Thymus (tissue), 11 donors: ENCODE measurements around the gene FBXW9. TPM values are rescaled to one million over a fixed set of nuclear protein-coding genes. Genes with fewer than 3 reads are reported as not detected.
A peak's percentile ranks its signal among the peaks of the same experiment; 100 is the strongest.

Experiments
- DNase-seq, 9 donors: peaks; one replicate each; pipeline ENCODE4 v3.0.0-alpha.2; 2013; ENCODE audit warnings: low spot score in 9 of 9, low read depth in 6 of 9, missing footprints in 1 of 9
- H3K27ac ChIP-seq, 2 donors: one replicate each; pipeline ENCODE4 v1.5.1; 2013; ENCODE audit warnings: control low read depth in 1 of 2, low read depth in 1 of 2, low read length in 1 of 2, mild to moderate bottlenecking in 1 of 2, moderate library complexity in 1 of 2
- H3K27me3 ChIP-seq, 2 donors: one replicate each; pipeline ENCODE4 v1.5.1; 2013; ENCODE audit warnings: low read length in 1 of 2; ENCODE audit not compliant: control insufficient read depth in 2 of 2, insufficient read depth in 1 of 2
- H3K36me3 ChIP-seq, 2 donors: one replicate each; pipeline ENCODE4 v1.5.1; 2013; ENCODE audit warnings: low read length in 1 of 2, mild to moderate bottlenecking in 1 of 2, moderate library complexity in 1 of 2; ENCODE audit not compliant: control insufficient read depth in 2 of 2, insufficient read depth in 2 of 2
- H3K4me1 ChIP-seq, 2 donors: one replicate each; pipeline ENCODE4 v1.5.1; 2013; ENCODE audit warnings: low read length in 2 of 2; ENCODE audit not compliant: control insufficient read depth in 2 of 2, insufficient read depth in 2 of 2
- H3K4me3 ChIP-seq, 2 donors: one replicate each; pipeline ENCODE4 v1.5.1; 2013; ENCODE audit warnings: low read length in 2 of 2, control low read depth in 1 of 2, mild to moderate bottlenecking in 1 of 2
- H3K9me3 ChIP-seq, 2 donors: one replicate each; pipeline ENCODE4 v1.5.1; 2013; ENCODE audit warnings: low read length in 1 of 2, mild to moderate bottlenecking in 1 of 2; ENCODE audit not compliant: control insufficient read depth in 2 of 2, insufficient read depth in 1 of 2
- WGBS: extraction: QIAGEN DNeasy Blood & Tissue Kit; methylation state at CpG from one replicate; pipeline ENCODE4 v1.1.7; 2013; 5-methylcytosine and 5-hydroxymethylcytosine counted together
- polyA plus RNA-seq: library from polyadenylated mRNA; stranded (reverse); fragments of 200-250 nt; gene quantifications from one replicate; pipeline ENCODE4 v1.2.3, GENCODE V29; 2013
- total RNA-seq: library from RNA; stranded (reverse); fragments of 120-200 nt; gene quantifications from one replicate; pipeline ENCODE4 v1.2.4, GENCODE V29; 2013
- donor health status: healthy.

FBXW9 gene
- total and polyA plus RNA-seq, 2 donors = 6.2 to 6.5 TPM

DNA sequence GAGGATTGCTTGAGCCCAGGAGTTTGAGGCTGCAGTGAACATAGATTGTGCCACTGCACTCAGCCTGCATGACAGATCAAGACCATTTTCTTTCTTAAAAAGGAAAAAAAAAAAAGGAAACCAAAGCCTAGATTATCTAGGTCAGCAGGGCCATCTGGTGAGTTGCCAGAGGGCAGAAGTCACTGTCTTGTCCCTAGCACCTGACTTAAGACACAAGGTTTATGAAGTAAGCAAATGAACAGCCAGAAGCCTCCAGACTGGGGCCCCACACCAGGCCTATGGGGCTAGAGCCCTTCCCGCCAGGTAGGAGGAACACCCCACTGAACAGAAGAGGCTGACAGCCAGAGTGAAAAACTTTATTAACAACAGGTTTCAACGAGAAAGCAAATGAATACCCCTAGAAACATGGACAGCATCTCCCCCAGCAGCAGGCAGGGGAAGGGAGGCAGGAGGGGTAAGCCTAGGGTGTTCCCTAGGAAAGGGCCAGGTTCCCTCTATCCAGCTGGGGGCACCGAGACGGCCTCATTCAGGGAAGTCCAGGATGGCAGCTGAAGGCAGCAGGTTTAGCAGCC lies 28.6 kb downstream of the FBXW9 start:
- WGBS = 96% methylated on average over 4 of the region's 4 CpGs
- Histone ChIP-seq H3K9me3 (no peaks in the 10 kb centered on the region), H3K4me1 (peaks cover 22 to 51% of the 10 kb centered on the region in 2 donors), H3K27ac (no peak overlapping the region), H3K36me3 (peaks cover 23 to 38% of the 10 kb centered on the region in 2 donors), H3K27me3 (no peaks in the 10 kb centered on the region), H3K4me3 (peak overlapping the region in 1 of 2 donors; percentile 99)
- DNase-seq = no peak

GRCh38 chr19:12666265-12667048 lies 30.0 kb downstream of the FBXW9 start, which contains the start of the genes MAN2B1 and WDR83:
Gene MAN2B1, minus strand, starts transcription at chr19:12666742. Its CDS starts 41 bp downstream, at chr19:12666701.
Gene WDR83, plus strand, starts transcription at chr19:12666807. Its CDS starts 2,984 bp downstream, at chr19:12669791.
- no peaks in the 10 kb centered on the region for H3K27me3 ChIP-seq
- peak within 1 kb of the TSS; percentile 88 to 94 for H3K4me3 ChIP-seq
- H3K4me1 ChIP-seq = peaks cover 22 to 51% of the 10 kb centered on the region in 2 donors
- H3K36me3 ChIP-seq = peaks cover 23 to 38% of the 10 kb centered on the region in 2 donors
- WGBS = 2% methylated on average over 46 of the region's 46 CpGs
- H3K9me3 ChIP-seq = no peaks in the 10 kb centered on the region
- peak in 8 of 9 donors; percentile 11 to 89 (median 76) for DNase-seq
- peak within 1 kb of the TSS; percentile 56 to 71 for H3K27ac ChIP-seq

GRCh38 chr19:12665671-12666264 lies 30.7 kb downstream of the FBXW9 start:
- no peak for DNase-seq
- Histone ChIP-seq H3K4me3 (peak overlapping the region; percentile 88 to 94), H3K27ac (peak overlapping the region in 1 of 2 donors; percentile 71), H3K36me3 (peaks cover 30 to 44% of the 10 kb centered on the region in 2 donors), H3K4me1 (peaks cover 22 to 51% of the 10 kb centered on the region in 2 donors), H3K9me3 (no peaks in the 10 kb centered on the region), H3K27me3 (no peaks in the 10 kb centered on the region)
- 34% methylated on average over 12 of the region's 12 CpGs for WGBS

DNA sequence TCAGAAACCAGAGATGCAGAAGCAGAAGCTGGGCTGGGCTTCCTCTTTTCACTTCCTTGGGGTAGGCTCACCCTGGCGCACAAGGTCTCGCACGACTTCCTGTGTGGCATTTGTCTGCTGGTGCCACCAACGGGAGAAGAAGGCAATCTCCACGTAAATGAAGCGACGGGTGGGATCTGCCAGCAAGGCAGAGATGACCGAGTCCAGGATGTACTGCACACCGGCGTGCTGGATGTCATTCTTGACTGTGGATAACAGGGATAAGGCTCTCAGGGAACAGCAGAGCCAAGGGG lies 31.2 kb downstream of the FBXW9 start:
- peak overlapping the region; percentile 88 to 94 for H3K4me3 ChIP-seq
- H3K4me1 ChIP-seq = peaks cover 20 to 45% of the 10 kb centered on the region in 2 donors
- H3K36me3 ChIP-seq = peaks cover 30 to 45% of the 10 kb centered on the region in 2 donors
- 12% methylated on average over 10 of the region's 10 CpGs for WGBS
- DNase-seq = peak in 2 of 9 donors; percentile 33 to 61
- no peaks in the 10 kb centered on the region for H3K27me3 ChIP-seq
- no peaks in the 10 kb centered on the region for H3K9me3 ChIP-seq
- H3K27ac ChIP-seq = peak overlapping the region in 1 of 2 donors; percentile 43

DNA sequence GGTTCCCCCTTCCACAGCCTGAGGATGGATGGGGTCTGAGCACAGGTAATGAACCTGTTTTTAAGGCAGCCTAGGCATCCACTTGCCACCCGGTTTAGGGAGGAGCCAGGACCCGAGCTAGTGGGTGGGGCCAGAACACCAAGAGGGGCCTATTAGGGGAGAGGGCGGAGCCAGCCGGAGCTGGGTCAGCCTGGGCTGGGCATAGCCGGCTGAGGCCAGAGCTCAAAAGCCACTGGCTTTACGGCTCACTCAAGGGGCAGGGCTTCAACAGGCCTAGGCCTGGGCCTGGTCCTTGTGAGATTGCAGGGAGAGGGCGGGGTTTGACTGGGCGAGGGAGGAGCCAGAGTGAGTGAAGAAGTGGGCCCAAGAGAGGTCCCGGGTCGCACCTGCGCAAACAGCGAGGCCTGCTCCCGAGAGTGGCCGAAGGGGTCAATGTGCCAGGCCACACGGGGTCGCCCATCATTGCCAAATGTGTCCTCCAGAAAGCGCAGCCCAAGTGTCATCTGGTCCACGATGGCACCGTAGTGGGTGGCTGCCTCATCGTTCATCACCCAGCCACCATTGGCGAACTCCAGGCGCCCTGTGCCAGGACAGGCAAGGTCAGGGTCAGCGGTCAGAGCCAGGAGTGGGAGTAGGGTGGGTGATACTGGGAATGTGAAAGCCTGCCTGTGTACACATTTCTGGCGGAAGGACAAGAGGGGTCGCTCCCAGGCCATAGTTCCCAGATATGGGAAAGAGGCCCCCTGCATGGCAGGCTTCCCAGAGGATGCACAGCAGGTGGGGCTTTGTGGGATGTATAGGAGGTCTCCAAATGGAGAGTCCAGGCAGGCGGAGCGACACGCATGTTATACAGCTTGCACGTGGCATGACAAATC lies 31.8 kb downstream of the FBXW9 start:
- peak overlapping the region in 1 of 2 donors; percentile 47 for H3K27ac ChIP-seq
- no peaks in the 10 kb centered on the region for H3K27me3 ChIP-seq
- H3K4me1 ChIP-seq = peaks cover 17 to 41% of the 10 kb centered on the region in 2 donors
- 85% methylated on average over 29 of the region's 29 CpGs for WGBS
- H3K4me3 ChIP-seq = no peak overlapping the region
- peak in 1 of 9 donors; percentile 33 for DNase-seq
- no peaks in the 10 kb centered on the region for H3K9me3 ChIP-seq
- H3K36me3 ChIP-seq = peaks cover 34 to 49% of the 10 kb centered on the region in 2 donors

DNA sequence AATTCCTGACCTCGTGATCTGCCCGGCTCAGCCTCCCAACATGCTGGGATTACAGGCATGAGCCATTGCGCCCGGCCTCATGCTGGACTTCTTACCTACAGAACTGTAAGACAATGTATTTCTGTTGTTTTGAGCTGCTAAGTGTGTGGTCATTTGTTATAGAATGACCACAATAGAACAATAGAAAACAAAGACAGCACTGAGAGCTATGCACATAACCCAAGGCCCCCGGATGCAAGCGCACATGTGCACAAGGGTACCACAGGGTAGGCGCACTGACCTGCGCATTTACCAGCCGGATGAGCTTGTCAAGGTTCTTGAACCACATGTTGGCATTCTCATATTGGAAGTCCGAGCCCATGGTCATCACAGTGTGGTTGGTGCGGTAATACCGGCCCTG lies 35.5 kb downstream of the FBXW9 start:
- H3K4me3 ChIP-seq = no peak overlapping the region
- peaks cover 0 to 4% of the 10 kb centered on the region in 2 donors for H3K9me3 ChIP-seq
- WGBS = 98% methylated on average over 12 of the region's 12 CpGs
- H3K27ac ChIP-seq = no peak overlapping the region
- peaks cover 5 to 15% of the 10 kb centered on the region in 2 donors for H3K4me1 ChIP-seq
- no peak for DNase-seq
- peaks cover 53 to 69% of the 10 kb centered on the region in 2 donors for H3K36me3 ChIP-seq
- H3K27me3 ChIP-seq = no peaks in the 10 kb centered on the region

DNA sequence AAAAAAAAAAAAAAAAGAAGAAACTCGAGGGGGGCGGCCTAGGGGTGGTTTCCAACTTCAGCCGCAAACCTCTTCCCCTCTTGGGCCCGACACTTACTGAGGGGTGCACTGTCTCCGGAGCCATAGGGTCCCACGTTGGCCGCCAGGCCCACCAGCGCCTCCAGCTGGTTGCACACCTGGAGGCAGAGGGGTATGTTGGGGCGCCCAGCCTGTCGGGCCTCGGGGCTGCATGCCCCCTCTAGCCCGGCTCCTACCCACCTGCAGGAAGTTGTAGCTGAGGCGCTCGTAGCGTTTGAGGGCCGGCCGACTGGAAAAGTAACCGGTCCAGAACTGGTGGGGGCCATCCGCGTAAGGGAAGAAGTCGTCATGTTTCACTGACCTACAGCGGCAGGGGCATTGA lies 38.5 kb downstream of the FBXW9 start:
- Histone ChIP-seq H3K4me3 (no peak overlapping the region), H3K9me3 (peaks cover 0 to 4% of the 10 kb centered on the region in 2 donors), H3K27ac (no peak overlapping the region), H3K36me3 (peaks cover 59 to 61% of the 10 kb centered on the region in 2 donors), H3K4me1 (no peaks in the 10 kb centered on the region), H3K27me3 (no peaks in the 10 kb centered on the region)
- no peak for DNase-seq
- WGBS = 97% methylated on average over 22 of the region's 22 CpGs

- Histone ChIP-seq H3K27ac (no peak overlapping the region), H3K4me1 (no peaks in the 10 kb centered on the region), H3K36me3 (peaks cover 54 to 55% of the 10 kb centered on the region in 2 donors), H3K4me3 (no peak overlapping the region), H3K27me3 (no peaks in the 10 kb centered on the region), H3K9me3 (peaks cover 0 to 4% of the 10 kb centered on the region in 2 donors)
- 97% methylated on average over 50 of the region's 50 CpGs for WGBS
- DNase-seq = no peak
Observed at GRCh38 chr19:12656899-12657571, 39.4 kb downstream of the FBXW9 start.
